Measurements from ENCODE around the gene EXTL1. TPM values are rescaled to one million over a fixed set of nuclear protein-coding genes. Genes with fewer than 3 reads are reported as not detected.

Gene EXTL1
- total and polyA plus RNA-seq, 2 of the 4 experiments (the other 2 are of a cell fraction): 0.90 to 5.2 TPM

DNA sequence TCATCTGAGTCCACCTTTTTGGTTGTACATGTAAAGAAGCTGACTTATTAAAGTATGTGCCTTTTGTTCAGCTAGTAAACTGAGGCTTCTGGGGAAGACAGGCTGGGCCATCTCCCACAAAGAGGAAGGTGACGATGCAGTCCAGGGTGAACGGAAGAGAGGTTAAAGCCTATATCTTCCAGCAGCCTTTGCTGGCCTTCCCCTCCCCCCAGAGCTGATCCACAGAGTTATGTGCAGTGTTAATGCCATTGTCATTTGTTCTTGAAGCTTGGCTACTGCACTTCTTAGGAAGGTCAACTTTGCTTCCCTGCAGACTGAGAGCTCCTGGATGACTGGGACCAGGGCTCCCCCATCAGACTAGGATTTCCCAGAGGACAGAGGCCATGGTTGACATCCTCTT, 22.2 kb downstream of the EXTL1 start:
- no peaks in the 10 kb centered on the region for H3K4me1 ChIP-seq (ENCODE audit: control insufficient read depth, insufficient read depth, low read length)
- H2BK120ac ChIP-seq (ENCODE audit: low read depth, low read length): no peak overlapping the region
- no peak overlapping the region for H2BK20ac ChIP-seq (ENCODE audit: low read depth, low read length)
- H2BK15ac ChIP-seq (ENCODE audit: low read depth, low read length): no peak overlapping the region
- no peak overlapping the region for H2BK5ac ChIP-seq (ENCODE audit: low read depth, low read length, poor library complexity, severe bottlenecking)
- H3K18ac ChIP-seq (ENCODE audit: low read depth, low read length): no peak overlapping the region
- no peaks in the 10 kb centered on the region for H4K20me1 ChIP-seq (ENCODE audit: insufficient read depth, low read length)
- WGBS, 2 experiments (ENCODE audit: extremely low coverage in 2 of 2, insufficient read length in 1 of 2): no CpG with 5 or more reads among the region's 2 CpGs
- H3K56ac ChIP-seq (ENCODE audit: extremely low read depth, insufficient read depth, low read length): no peak overlapping the region
- H3K4me3 ChIP-seq (ENCODE audit: insufficient read depth, low read depth, low read length): no peak overlapping the region
- ChIA-PET POLR2A (ENCODE audit: unreplicated experiment) (no interaction called here), CTCF (no interaction called here)
- no peak overlapping the region for H2AK9ac ChIP-seq (replicated peaks; ENCODE audit: low read depth, low read length, poor library complexity)
- TF ChIP-seq SMC3 (IDR thresholded peaks at IDR 0.05; ENCODE audit: low read depth, low read length) (no peak), MXI1 (IDR thresholded peaks at IDR 0.05; ENCODE audit: borderline replicate concordance, low read depth, low read length) (no peak), RAD21 (IDR thresholded peaks at IDR 0.05; ENCODE audit: low read length) (no peak), MAZ (IDR thresholded peaks at IDR 0.05; ENCODE audit: borderline replicate concordance, low read depth, low read length) (no peak), FOS (IDR thresholded peaks at IDR 0.05; ENCODE audit: low read depth, low read length) (no peak), RFX5 (IDR thresholded peaks at IDR 0.05; ENCODE audit: low read depth, low read length) (no peak), CEBPB (IDR thresholded peaks at IDR 0.05; ENCODE audit: low read depth, low read length) (no peak), POLR2A (IDR thresholded peaks at IDR 0.05; ENCODE audit: low read depth, low read length) (no peak), MAFK (IDR thresholded peaks at IDR 0.05; ENCODE audit: low read depth, low read length) (no peak)
- TF ChIP-seq, protein P1, sequence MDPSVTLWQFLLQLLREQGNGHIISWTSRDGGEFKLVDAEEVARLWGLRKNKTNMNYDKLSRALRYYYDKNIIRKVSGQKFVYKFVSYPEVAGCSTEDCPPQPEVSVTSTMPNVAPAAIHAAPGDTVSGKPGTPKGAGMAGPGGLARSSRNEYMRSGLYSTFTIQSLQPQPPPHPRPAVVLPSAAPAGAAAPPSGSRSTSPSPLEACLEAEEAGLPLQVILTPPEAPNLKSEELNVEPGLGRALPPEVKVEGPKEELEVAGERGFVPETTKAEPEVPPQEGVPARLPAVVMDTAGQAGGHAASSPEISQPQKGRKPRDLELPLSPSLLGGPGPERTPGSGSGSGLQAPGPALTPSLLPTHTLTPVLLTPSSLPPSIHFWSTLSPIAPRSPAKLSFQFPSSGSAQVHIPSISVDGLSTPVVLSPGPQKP (IDR thresholded peaks at IDR 0.05; ENCODE audit: borderline replicate concordance, low read depth, low read length): no peak
- TF ChIP-seq, protein P2, sequence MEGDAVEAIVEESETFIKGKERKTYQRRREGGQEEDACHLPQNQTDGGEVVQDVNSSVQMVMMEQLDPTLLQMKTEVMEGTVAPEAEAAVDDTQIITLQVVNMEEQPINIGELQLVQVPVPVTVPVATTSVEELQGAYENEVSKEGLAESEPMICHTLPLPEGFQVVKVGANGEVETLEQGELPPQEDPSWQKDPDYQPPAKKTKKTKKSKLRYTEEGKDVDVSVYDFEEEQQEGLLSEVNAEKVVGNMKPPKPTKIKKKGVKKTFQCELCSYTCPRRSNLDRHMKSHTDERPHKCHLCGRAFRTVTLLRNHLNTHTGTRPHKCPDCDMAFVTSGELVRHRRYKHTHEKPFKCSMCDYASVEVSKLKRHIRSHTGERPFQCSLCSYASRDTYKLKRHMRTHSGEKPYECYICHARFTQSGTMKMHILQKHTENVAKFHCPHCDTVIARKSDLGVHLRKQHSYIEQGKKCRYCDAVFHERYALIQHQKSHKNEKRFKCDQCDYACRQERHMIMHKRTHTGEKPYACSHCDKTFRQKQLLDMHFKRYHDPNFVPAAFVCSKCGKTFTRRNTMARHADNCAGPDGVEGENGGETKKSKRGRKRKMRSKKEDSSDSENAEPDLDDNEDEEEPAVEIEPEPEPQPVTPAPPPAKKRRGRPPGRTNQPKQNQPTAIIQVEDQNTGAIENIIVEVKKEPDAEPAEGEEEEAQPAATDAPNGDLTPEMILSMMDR (conservative IDR thresholded peaks at IDR 0.05; ENCODE audit: low read depth, low read length): no peak
- no peak overlapping the region for H3K23ac ChIP-seq (ENCODE audit: low read depth, low read length)
- no peak overlapping the region for H4K91ac ChIP-seq (ENCODE audit: insufficient read depth, low read depth, low read length)
- H4K8ac ChIP-seq (ENCODE audit: low read depth in 2 of 2, low read length in 2 of 2): no peak overlapping the region
- intact Hi-C loops (cut with micrococcal nuclease) (no loop called here), dilution Hi-C loops (cut with HindIII; ENCODE audit: low sequenced_read_pairs, unreplicated experiment) (no loop called here), in situ Hi-C loops (cut with MboI; ENCODE audit: low sequenced_read_pairs) (loop anchor here (5.0 kb wide), 2 partner anchors 54 to 104 kb away; no protein-coding TSS in a partner anchor)
- H3K9me1 ChIP-seq (ENCODE audit: insufficient read depth, low read length): no peaks in the 10 kb centered on the region
- peaks cover 75% of the 10 kb centered on the region for H3K27me3 ChIP-seq (ENCODE audit: control insufficient read depth, insufficient read depth, low read length)
- no TSS peak for BruUV-seq (replicated peaks)
- DNase-seq: no peak
- no peak overlapping the region for H3K4ac ChIP-seq (ENCODE audit: low read depth, low read length)
- no peak overlapping the region for H3K14ac ChIP-seq (replicated peaks; ENCODE audit: low read depth, low read length)
- no peak overlapping the region for H3K9ac ChIP-seq (ENCODE audit: low read depth, low read length)
- H3K36me3 ChIP-seq (ENCODE audit: control insufficient read depth, insufficient read depth, low read length): no peaks in the 10 kb centered on the region
- H4K5ac ChIP-seq (ENCODE audit: low read depth, low read length): no peak overlapping the region
- H3K79me1 ChIP-seq (ENCODE audit: low read depth in 1 of 2, low read length in 2 of 2): no peaks in the 10 kb centered on the region
- H3K27ac ChIP-seq (ENCODE audit: insufficient read depth, low read length): no peak overlapping the region
- H2AFZ ChIP-seq (replicated peaks; ENCODE audit: low read length, poor library complexity): no peak overlapping the region
- no peak overlapping the region for H2AK5ac ChIP-seq (ENCODE audit: low read depth, low read length)
- H3K9me3 ChIP-seq (ENCODE audit: control insufficient read depth, insufficient read depth, low read length): no peaks in the 10 kb centered on the region
- ATAC-seq (ENCODE audit: low read depth): no peak
- H3K4me2 ChIP-seq (ENCODE audit: low read depth, low read length): no peak overlapping the region

Data from IMR-90 (cell line).